Ramos (cell line): ENCODE results near the gene TLCD5.

Source experiments
- in situ Hi-C: fragments of 300-500 bp; cut with MboI; formaldehyde crosslinking; loops from one replicate; pipeline ENCODE4 v1.14.3; 2022; ENCODE audit warnings: low sequenced_read_pairs; ENCODE audit not compliant: unreplicated experiment

The TLCD5 gene

GRCh38 chr11:120324932-120325810 is at the start of gene TLCD5:
Gene TLCD5 (plus strand): TSS chr11:120325299. CDS start chr11:120327442, 2,143 bp downstream.
- in situ Hi-C loops = no loop called here

GRCh38 chr11:120279502-120279901 is 45.6 kb upstream of the TLCD5 start:
- in situ Hi-C loops = no loop called here

- in situ Hi-C loops = no loop called here
Observed at GRCh38 chr11:120280600-120281051, 44.5 kb upstream of the TLCD5 start.

- in situ Hi-C loops = no loop called here
Observed at GRCh38 chr11:120281143-120281795, 43.8 kb upstream of the TLCD5 start.

GRCh38 chr11:120283124-120283523 is 42.0 kb upstream of the TLCD5 start:
- in situ Hi-C loops = no loop called here

GRCh38 chr11:120284272-120284671 is 40.8 kb upstream of the TLCD5 start:
- in situ Hi-C loops = no loop called here

GRCh38 chr11:120285256-120285655 is 39.8 kb upstream of the TLCD5 start:
- in situ Hi-C loops = no loop called here

GRCh38 chr11:120288021-120288420 is 37.1 kb upstream of the TLCD5 start:
- in situ Hi-C loops = no loop called here

GRCh38 chr11:120289426-120289825 is 35.7 kb upstream of the TLCD5 start:
- in situ Hi-C loops = no loop called here

GRCh38 chr11:120290956-120291355 is 34.1 kb upstream of the TLCD5 start:
- in situ Hi-C loops = no loop called here

GRCh38 chr11:120293038-120293800 is 31.9 kb upstream of the TLCD5 start:
- in situ Hi-C loops = no loop called here

GRCh38 chr11:120294096-120294495 is 31.0 kb upstream of the TLCD5 start:
- in situ Hi-C loops = no loop called here

GRCh38 chr11:120295099-120295498 is 30.0 kb upstream of the TLCD5 start:
- in situ Hi-C loops = loop anchor here (5.0 kb wide), 1 partner anchor 63 kb away; no protein-coding TSS in a partner anchor

- in situ Hi-C loops = loop anchor here (5.0 kb wide), 1 partner anchor 64 kb away; no protein-coding TSS in a partner anchor
Observed at GRCh38 chr11:120296554-120296953, 28.5 kb upstream of the TLCD5 start.

GRCh38 chr11:120298461-120298860 is 26.6 kb upstream of the TLCD5 start:
- in situ Hi-C loops = loop anchor here (5.0 kb wide), 1 partner anchor 66 kb away; no protein-coding TSS in a partner anchor

- in situ Hi-C loops = no loop called here
Observed at GRCh38 chr11:120302001-120302805, 22.9 kb upstream of the TLCD5 start.

GRCh38 chr11:120303004-120303637 is 22.0 kb upstream of the TLCD5 start:
- in situ Hi-C loops = no loop called here

- in situ Hi-C loops = no loop called here
Observed at GRCh38 chr11:120304526-120304925, 20.6 kb upstream of the TLCD5 start.

GRCh38 chr11:120305286-120305685 is 19.8 kb upstream of the TLCD5 start:
- in situ Hi-C loops = no loop called here
